Spinal cord (tissue), 10 donors: Measurements from ENCODE around the gene FBXW10B. TPM values are rescaled to one million over a fixed set of nuclear protein-coding genes. Genes with fewer than 3 reads are reported as not detected.
"Not testable (repeated sequence)": the region's sequence is repeated elsewhere in the genome, so short reads cannot be mapped to it uniquely, and the experiment has no call there.

ENCODE experiments used
- DNase-seq, 6 donors: peaks; one replicate each; pipeline versions ENCODE4 v3.0.0 to v3.0.0-alpha.2; 2013 to 2015; ENCODE audit warnings: low spot score in 6 of 6, low read depth in 4 of 6
- H3K27ac ChIP-seq: one replicate; pipeline ENCODE4 v1.5.1; 2013; ENCODE audit warnings: low read depth, low read length, control low read depth
- H3K27me3 ChIP-seq: one replicate; pipeline ENCODE4 v1.6.1; 2013; ENCODE audit warnings: low read length; ENCODE audit not compliant: control insufficient read depth, insufficient read depth
- H3K36me3 ChIP-seq: one replicate; pipeline ENCODE4 v1.6.1; 2013; ENCODE audit warnings: low read length; ENCODE audit not compliant: control insufficient read depth, insufficient read depth
- H3K4me1 ChIP-seq: one replicate; pipeline ENCODE4 v1.6.1; 2013; ENCODE audit warnings: low read length; ENCODE audit not compliant: control insufficient read depth, insufficient read depth
- H3K4me3 ChIP-seq: one replicate; pipeline ENCODE4 v1.5.1; 2013; ENCODE audit warnings: low read depth, low read length, control low read depth
- H3K9me3 ChIP-seq: one replicate; pipeline ENCODE4 v1.6.1; 2013; ENCODE audit warnings: low read length; ENCODE audit not compliant: control insufficient read depth, insufficient read depth
- WGBS: methylation state at CpG from one replicate; pipeline ENCODE4 v1.1.5; 2013; ENCODE audit warnings: missing lambda C conversion rate; ENCODE audit not compliant: insufficient coverage; 5-methylcytosine and 5-hydroxymethylcytosine counted together
- long read RNA-seq, 4 donors: transcript quantifications; one replicate each; lab custom pipeline, GENCODE V29; 2026
- polyA plus RNA-seq, 2 donors: library from polyadenylated mRNA; unstranded; fragments of 120-200 nt; gene quantifications; one replicate each; pipeline ENCODE4 v1.2.1, GENCODE V29; 2013; ENCODE audit not compliant: insufficient read length in 2 of 2
- total RNA-seq, 2 donors: library from RNA; depleted of rRNA in 1 of 2; stranded (reverse); fragments of 120-200 nt in 1 of 2; fragments of >200 nt in 1 of 2; gene quantifications; one replicate each; pipeline versions ENCODE4 v1.2.3 to v1.2.4, GENCODE V29; 2013 to 2014
- donor health status: healthy.

FBXW10B gene
- under 1 TPM; 0.50 to 0.69 TPM for total RNA-seq
- polyA plus RNA-seq, result 1 to 10 TPM in 1 of 2 donors, under 1 TPM in 1; 0.73 to 1.8 TPM
- long read RNA-seq, donor 1, result 0 reads
- long read RNA-seq, donor 2, result 0 reads
- long read RNA-seq, donor 3, result 0 reads
- long read RNA-seq, donor 4, result 0 reads

GRCh38 chr17:15619331-15620058 is at the start of gene FBXW10B:
FBXW10B (minus strand) TSS chr17:15619704; CDS start chr17:15619512, 192 bp downstream.
- DNase-seq, result peak; percentile 19 to 74 (median 42)
- not testable (repeated sequence) for H3K9me3 ChIP-seq, H3K36me3 ChIP-seq, H3K4me3 ChIP-seq, H3K4me1 ChIP-seq, H3K27ac ChIP-seq, H3K27me3 ChIP-seq
- WGBS, result no CpG with 5 or more reads among the region's 12 CpGs

DNA sequence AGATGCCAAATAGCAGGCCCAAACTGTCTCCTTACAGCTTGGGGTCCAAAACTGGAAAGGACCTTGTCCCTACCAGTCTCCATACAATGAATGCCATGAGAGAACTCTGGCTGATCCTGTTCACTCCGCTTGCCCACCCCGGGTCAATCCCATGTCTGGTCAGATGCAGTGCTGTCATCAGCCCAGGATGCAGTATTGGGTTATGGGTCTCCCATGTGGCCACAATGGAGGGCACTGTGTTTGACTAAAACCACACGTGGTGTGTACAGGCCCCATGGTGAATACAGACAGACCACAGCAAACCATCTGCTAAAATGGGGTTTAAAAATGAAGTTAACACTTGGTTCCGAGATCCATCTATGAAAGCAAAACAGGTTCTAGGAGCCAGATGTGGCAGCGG is 44.2 kb upstream of the FBXW10B start:
- Histone ChIP-seq H3K36me3 (peaks cover 8% of the 10 kb centered on the region), H3K27me3 (no peaks in the 10 kb centered on the region), H3K4me3 (no peak overlapping the region), H3K9me3 (no peaks in the 10 kb centered on the region), H3K27ac (no peak overlapping the region), H3K4me1 (peaks cover 11% of the 10 kb centered on the region)
- WGBS, result 88% methylated on average over 3 of the region's 5 CpGs
- no peak for DNase-seq

- Histone ChIP-seq H3K9me3 (no peaks in the 10 kb centered on the region), H3K27me3 (no peaks in the 10 kb centered on the region), H3K4me3 (no peak overlapping the region), H3K27ac (no peak overlapping the region), H3K4me1 (peaks cover 11% of the 10 kb centered on the region), H3K36me3 (peaks cover 8% of the 10 kb centered on the region)
- 84% methylated on average over 3 of the region's 6 CpGs for WGBS
- DNase-seq, result no peak
These were observed 43.7 kb upstream of the FBXW10B start for GRCh38 chr17:15663176-15663575.

GRCh38 chr17:15662681-15663080 is 43.2 kb upstream of the FBXW10B start:
- WGBS, result 74% methylated on average over 3 of the region's 3 CpGs
- no peak overlapping the region for H3K27ac ChIP-seq
- H3K9me3 ChIP-seq, result no peaks in the 10 kb centered on the region

DNA sequence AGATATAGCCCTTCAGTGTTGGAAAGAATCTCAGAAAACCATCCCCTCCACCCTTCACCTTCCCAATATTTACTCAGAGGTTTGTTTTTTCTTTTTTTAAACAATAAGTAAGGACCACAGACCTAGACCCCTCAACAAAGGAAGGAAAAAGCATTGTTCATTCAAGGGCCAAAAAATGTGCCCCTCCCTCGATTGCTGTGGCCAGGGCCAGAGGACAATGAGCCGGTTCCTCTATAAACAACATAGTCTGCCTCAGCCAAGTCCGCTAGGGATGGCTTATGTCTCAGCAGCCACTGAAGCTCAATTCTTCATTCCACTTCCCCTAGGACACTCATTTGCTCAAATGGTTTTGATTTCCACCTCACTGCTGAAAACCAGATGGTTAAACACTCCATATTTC is 40.6 kb upstream of the FBXW10B start:
- WGBS, result 71% methylated on average over 3 of the region's 3 CpGs
- Histone ChIP-seq H3K4me3 (no peak overlapping the region), H3K27me3 (no peaks in the 10 kb centered on the region), H3K27ac (no peak overlapping the region), H3K36me3 (peaks cover 7% of the 10 kb centered on the region), H3K9me3 (no peaks in the 10 kb centered on the region), H3K4me1 (peaks cover 18% of the 10 kb centered on the region)
- peak in 1 of 6 donors; percentile 29 for DNase-seq

More at GRCh38 chr17:15662681-15663080, 43.2 kb upstream of the FBXW10B start:
- no peaks in the 10 kb centered on the region for H3K27me3 ChIP-seq
- peaks cover 8% of the 10 kb centered on the region for H3K36me3 ChIP-seq
- no peak overlapping the region for H3K4me3 ChIP-seq
- peaks cover 11% of the 10 kb centered on the region for H3K4me1 ChIP-seq
- DNase-seq, result no peak

DNA sequence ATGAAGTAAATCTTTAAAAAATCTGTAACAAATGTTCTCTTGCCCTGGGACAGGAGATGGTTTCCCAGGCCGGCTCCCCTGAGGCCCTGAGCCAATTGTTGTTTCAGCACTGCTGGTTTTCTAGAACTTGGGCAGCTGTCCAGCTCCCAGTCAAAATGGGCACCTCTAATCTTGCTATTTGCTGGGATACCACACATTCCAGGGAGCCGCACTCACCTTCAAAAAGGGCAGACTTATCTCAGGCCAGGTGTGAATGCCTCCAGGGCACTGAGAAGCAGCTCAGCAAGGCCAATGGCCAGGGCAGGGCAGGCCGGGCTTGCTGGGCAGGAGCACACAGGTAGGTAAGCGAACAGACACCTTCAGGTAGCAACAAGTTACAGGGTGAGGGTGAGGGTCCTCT is 40.2 kb upstream of the FBXW10B start:
- H3K27me3 ChIP-seq, result no peaks in the 10 kb centered on the region
- peaks cover 5% of the 10 kb centered on the region for H3K36me3 ChIP-seq
- no peak overlapping the region for H3K4me3 ChIP-seq
- H3K4me1 ChIP-seq, result peaks cover 18% of the 10 kb centered on the region
- no peaks in the 10 kb centered on the region for H3K9me3 ChIP-seq
- 41% methylated on average over 2 of the region's 4 CpGs for WGBS
- no peak for DNase-seq
- H3K27ac ChIP-seq, result no peak overlapping the region

DNA sequence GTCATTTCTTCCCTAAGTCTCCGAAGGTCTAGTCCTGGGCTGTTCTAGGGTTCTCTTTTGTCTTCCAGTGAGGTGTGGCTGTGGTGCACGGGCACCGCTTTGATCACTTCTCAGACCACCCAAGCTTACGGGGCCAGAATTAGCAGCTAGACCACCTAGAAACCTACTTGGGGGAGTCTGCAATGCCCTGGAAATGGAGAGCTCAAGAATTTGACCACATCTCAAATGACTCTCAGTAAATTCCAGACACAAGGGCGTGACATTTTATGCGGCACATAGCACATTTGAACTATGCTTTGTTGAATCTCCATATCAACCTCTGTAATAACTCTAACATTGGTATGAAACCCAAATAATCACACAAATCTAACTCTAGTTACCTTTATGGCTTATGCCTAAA is 39.7 kb upstream of the FBXW10B start:
- peaks cover 18% of the 10 kb centered on the region for H3K4me1 ChIP-seq
- H3K4me3 ChIP-seq, result no peak overlapping the region
- no peaks in the 10 kb centered on the region for H3K9me3 ChIP-seq
- 89% methylated on average over 6 of the region's 6 CpGs for WGBS
- H3K36me3 ChIP-seq, result peaks cover 3% of the 10 kb centered on the region
- DNase-seq, result no peak
- no peak overlapping the region for H3K27ac ChIP-seq
- H3K27me3 ChIP-seq, result no peaks in the 10 kb centered on the region

DNA sequence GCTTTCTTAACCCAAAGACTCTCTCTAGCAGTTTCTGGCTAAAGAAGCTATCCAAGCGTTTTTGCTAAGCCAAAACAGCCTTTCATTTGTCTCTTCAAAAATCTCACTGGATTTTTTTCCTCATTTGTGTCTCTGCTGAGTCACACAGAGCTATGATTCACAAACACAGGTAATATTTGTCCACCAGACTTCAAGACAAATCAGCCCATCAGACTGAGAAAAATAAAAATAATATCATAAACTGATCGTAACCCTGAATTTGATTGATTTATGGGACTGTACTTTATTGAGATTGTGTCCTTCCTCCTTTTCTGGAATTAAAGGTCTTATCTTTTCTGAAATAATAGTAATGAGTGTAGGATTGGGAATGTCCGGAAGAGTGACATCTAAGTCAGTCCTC is 38.8 kb upstream of the FBXW10B start:
- Histone ChIP-seq H3K4me3 (no peak overlapping the region), H3K4me1 (peaks cover 18% of the 10 kb centered on the region), H3K27me3 (no peaks in the 10 kb centered on the region), H3K27ac (no peak overlapping the region), H3K9me3 (no peaks in the 10 kb centered on the region), H3K36me3 (peaks cover 3% of the 10 kb centered on the region)
- WGBS, result 100% methylated on average over 1 of the region's 3 CpGs
- no peak for DNase-seq

DNA sequence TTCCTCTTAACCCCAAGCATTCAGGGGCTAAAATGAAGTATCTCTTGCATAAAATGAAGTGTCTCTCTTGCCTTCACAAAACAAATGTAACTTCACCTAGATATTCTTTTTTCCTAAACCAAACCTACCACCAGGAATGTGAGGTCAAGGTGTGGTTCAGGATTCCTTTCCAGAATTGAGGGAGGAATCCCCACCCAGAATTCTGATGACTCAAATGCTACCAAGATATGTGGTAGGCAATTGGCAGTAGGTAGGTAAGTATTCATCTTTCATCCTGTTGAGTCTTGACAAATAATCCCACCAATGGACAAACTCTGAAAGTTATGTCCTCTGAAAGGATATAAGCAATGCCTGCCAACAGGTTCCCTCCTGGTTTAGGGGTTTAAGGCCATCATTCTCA is 38.4 kb upstream of the FBXW10B start:
- no peaks in the 10 kb centered on the region for H3K27me3 ChIP-seq
- no peak overlapping the region for H3K4me3 ChIP-seq
- no peak overlapping the region for H3K27ac ChIP-seq
- H3K9me3 ChIP-seq, result no peaks in the 10 kb centered on the region
- H3K36me3 ChIP-seq, result peaks cover 3% of the 10 kb centered on the region
- H3K4me1 ChIP-seq, result peaks cover 18% of the 10 kb centered on the region
- DNase-seq, result no peak

DNA sequence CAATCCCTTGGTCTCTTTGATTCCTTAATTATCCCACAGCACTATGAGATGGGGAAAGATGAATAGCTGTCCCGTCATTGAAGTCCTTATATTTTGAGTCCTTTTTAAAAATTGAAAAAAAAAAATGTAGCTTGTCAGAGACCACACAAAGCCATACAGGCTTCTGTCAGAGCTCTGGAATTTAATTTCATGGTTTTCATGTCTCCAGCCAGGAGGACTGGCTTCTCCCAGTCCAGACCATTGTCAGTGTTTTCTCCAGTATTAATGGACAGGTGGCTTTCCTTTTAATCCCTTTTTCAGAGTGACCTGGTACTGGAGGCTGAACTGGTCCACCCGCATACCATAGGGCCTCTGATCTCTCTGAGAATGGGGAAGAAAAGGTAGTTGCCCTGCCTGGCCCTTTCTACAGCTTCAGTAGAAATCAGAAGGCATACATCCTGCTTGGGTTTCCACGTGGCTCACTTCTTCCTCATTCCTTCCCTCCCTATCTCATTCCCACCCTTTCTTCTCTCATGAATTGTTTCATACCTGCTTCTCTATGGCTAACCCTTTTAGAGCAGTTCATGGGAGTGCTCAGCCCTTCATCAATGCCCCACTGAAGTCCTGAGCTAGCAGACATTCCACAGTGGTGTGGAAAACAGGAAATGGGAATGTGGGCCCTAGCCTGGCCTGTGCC is 35.5 kb upstream of the FBXW10B start:
- Histone ChIP-seq H3K4me3 (no peak overlapping the region), H3K27ac (no peak overlapping the region), H3K4me1 (peaks cover 34% of the 10 kb centered on the region), H3K9me3 (no peaks in the 10 kb centered on the region), H3K27me3 (no peaks in the 10 kb centered on the region), H3K36me3 (peaks cover 3% of the 10 kb centered on the region)
- DNase-seq, result no peak
- 63% methylated on average over 1 of the region's 3 CpGs for WGBS
